Measurements from ENCODE around the gene EZR.
"Not testable (repeated sequence)": the region's sequence is repeated elsewhere in the genome, so short reads cannot be mapped to it uniquely, and the experiment has no call there.

The EZR gene

GRCh38 chr6:158841358-158841757 lies 22.2 kb upstream of the EZR start:
- no peak for DNase-seq (ENCODE audit: low spot score)

- no peak for DNase-seq (ENCODE audit: low spot score)
Measured at GRCh38 chr6:158840465-158840864, 21.3 kb upstream of the EZR start.

- DNase-seq (ENCODE audit: low spot score) = no peak
Measured at GRCh38 chr6:158839796-158840195, 20.6 kb upstream of the EZR start.

GRCh38 chr6:158838790-158839189 lies 19.6 kb upstream of the EZR start:
- DNase-seq (ENCODE audit: low spot score) = not testable (repeated sequence)

- no peak for DNase-seq (ENCODE audit: low spot score)
Measured at GRCh38 chr6:158837684-158838625, 18.8 kb upstream of the EZR start.

- DNase-seq (ENCODE audit: low spot score) = no peak
Measured at GRCh38 chr6:158836625-158837311, 17.6 kb upstream of the EZR start.

- DNase-seq (ENCODE audit: low spot score) = no peak
Measured at GRCh38 chr6:158835616-158836221, 16.6 kb upstream of the EZR start.

- DNase-seq (ENCODE audit: low spot score) = no peak
Measured at GRCh38 chr6:158834675-158835385, 15.7 kb upstream of the EZR start.

- not testable (repeated sequence) for DNase-seq (ENCODE audit: low spot score)
Measured at GRCh38 chr6:158832807-158833206, 13.6 kb upstream of the EZR start.

- DNase-seq (ENCODE audit: low spot score) = no peak
Measured at GRCh38 chr6:158832026-158832425, 12.9 kb upstream of the EZR start.

- DNase-seq (ENCODE audit: low spot score) = no peak
Measured at GRCh38 chr6:158831571-158831970, 12.4 kb upstream of the EZR start.

GRCh38 chr6:158830736-158831135 lies 11.6 kb upstream of the EZR start:
- no peak for DNase-seq (ENCODE audit: low spot score)

- no peak for DNase-seq (ENCODE audit: low spot score)
Measured at GRCh38 chr6:158828807-158829206, 9.6 kb upstream of the EZR start.

GRCh38 chr6:158826819-158827501 lies 7.8 kb upstream of the EZR start:
- DNase-seq (ENCODE audit: low spot score) = no peak

- no peak for DNase-seq (ENCODE audit: low spot score)
Measured at GRCh38 chr6:158825951-158826306, 6.8 kb upstream of the EZR start.

- no peak for DNase-seq (ENCODE audit: low spot score)
Measured at GRCh38 chr6:158825038-158825950, 6.1 kb upstream of the EZR start.

- not testable (repeated sequence) for DNase-seq (ENCODE audit: low spot score)
Measured at GRCh38 chr6:158823616-158824015, 4.4 kb upstream of the EZR start.

- DNase-seq (ENCODE audit: low spot score) = no peak
Measured at GRCh38 chr6:158819977-158820622, 932 bp upstream of the EZR start.

GRCh38 chr6:158818581-158819212 lies 471 bp downstream of the EZR start:
- DNase-seq (ENCODE audit: low spot score) = peak; percentile 65

Measured in CD4-positive, alpha-beta T cell treated with Interleukin-15 for 4 hours (primary cell).